ENCODE data around the gene PPM1J.
A peak's percentile ranks its signal among the peaks of the same experiment; 100 is the strongest.
"Not testable (repeated sequence)": the region's sequence is repeated elsewhere in the genome, so short reads cannot be mapped to it uniquely, and the experiment has no call there.

The PPM1J gene

DNA sequence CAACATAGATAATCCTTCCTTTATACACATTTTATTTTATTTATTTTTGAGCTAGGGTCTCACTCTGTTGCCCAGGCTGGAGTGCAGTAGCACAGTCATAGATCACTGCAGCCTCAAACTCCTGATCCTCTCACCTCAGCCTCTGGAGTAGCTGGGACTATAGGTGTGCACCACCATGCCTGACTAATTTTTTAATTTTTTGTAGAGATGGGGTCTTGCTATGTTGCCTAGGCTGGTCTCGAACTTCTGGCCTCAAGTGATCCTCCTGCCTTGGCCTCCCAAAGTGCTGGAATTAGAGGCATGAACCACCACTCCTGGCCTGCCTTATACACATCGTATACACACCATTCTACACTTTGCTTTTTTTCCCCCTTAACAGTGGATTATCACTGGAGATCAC, 6.2 kb upstream of the PPM1J start:
- not testable (repeated sequence) for DNase-seq (ENCODE audit: low spot score)

DNA sequence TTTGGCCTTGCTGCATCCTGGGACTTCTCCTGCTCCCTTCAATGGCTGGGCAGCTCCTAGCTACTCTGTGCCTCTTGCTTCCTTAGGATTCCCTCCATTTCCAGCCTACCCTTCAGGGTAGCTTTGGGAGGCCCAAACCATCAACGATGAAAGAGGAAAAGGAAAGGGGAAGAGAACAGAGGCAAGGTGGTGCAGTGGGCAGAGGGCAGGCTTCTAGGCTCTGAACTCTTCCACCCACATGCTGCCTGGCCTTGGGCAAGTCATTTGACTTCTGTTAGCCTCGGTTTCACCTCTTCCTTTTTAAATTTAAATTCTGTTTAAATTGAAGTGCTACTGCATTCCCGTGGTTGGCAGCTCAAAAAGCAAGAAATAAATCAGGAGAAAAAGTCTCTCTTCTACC, 5.7 kb upstream of the PPM1J start:
- DNase-seq (ENCODE audit: low spot score), result no peak

DNA sequence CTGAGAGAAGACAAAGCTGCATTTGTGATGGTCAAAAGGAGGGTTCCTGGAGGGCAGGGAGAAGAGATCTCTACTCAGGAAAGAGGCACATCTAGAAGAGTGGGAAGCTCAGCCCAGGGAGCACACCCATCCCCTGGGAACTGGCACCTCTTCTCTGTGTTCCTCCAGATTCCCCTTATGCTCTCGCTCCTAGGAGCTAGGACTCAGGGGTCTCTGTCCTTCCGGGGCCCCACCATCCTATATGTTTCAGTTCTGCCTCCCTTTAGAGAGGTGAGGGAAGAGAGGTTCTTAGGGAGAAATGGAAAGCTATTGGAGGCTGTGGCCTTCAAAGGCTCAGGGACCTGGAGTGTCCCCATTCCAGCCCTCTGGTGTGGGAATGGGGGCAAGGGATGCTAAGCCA, 4.6 kb upstream of the PPM1J start:
- no peak for DNase-seq (ENCODE audit: low spot score)

DNA sequence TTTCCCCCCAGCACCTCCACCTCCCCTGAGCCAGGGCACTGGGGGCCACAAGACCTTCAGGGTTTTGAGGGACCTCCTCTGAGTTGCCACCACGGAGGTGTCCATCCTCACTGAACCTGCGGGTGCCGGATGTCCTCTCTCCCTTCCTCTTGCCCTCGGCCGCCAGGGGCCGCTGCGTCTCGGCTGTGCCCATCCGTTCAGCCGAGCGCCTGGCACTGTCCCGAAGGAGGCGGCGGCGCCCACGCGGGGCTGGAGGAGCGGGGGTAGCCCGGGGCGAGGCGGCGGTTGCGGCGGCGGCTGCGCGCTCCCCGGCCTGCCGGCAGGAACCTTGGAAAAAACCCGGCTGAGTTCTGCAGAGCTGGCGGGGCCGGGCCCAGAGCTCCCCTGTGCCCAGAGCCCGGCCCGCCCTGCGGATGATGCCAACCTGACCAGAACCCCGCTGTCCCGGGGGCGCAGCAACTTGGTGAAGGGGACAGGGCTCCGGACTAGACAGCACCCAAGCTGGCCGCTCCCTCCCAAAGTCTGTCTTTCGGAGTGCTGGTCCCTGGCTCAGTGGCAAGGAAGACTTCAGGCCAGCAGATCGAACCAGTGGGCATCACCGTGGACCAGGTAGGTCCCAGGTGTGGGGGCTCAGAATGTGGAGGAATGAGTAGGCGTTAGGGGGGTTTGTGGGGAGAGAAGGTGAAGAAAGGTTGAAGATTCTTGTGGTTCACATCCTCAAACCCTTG, 3.7 kb upstream of the PPM1J start:
- DNase-seq (ENCODE audit: low spot score), result peak; percentile 71

DNA sequence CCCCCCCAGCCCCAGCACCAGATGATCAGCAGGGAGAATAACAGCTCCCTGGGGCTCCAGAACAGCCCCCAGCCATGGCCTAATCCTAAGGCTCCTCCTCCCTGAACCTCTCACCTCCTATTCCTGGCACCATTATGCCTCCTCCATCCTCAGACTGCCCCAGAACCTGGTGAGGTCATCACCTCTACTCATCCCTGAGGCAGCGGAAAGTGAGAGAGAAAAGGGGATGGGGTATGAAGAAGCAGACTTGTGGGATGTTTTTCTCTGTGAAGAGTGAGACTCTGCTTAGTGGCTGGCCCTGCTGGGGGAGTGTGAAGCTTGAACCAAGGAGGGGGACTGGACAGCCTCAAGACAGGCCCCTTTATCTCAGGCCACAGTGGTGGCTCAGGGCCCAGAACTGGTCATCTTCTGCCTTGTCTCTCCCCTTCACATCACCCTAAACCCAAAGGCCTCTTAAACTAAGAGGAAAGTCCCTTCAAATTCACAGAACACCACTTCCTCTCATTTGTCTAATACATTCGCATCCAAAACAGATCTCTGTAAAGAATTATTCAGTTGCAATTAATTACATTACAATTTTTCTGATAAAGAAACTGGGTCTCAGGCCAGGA, 2.2 kb upstream of the PPM1J start:
- DNase-seq (ENCODE audit: low spot score), result no peak

DNA sequence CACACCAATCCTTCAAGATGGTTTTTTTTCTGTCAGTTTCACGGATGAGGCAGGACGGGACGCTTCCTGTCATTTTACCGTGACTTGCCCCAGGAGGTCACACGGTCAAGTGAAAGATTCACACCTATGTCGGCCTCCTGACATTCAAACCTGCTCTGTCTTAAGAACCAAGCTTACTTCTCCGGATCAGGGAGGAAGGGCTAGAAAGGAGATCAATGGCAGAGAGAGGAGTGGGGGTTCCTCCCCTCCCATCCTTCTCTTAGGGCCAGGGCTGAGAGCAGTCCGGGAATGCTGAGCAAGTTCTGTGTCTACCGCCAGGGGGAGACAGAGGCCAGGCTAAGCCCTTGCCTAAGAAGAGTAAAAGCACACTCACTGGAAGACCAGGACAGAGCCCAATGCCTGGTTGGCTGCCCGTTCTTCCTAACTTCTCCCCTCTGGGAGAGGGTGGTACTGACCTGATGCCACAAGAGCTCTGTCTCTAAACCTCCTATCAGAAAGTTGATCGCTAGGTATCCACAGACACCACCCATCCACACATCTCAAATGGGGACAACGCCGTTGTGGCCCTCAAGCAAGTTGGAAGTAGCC, 1.1 kb upstream of the PPM1J start:
- peak; percentile 94 for DNase-seq (ENCODE audit: low spot score)

DNA sequence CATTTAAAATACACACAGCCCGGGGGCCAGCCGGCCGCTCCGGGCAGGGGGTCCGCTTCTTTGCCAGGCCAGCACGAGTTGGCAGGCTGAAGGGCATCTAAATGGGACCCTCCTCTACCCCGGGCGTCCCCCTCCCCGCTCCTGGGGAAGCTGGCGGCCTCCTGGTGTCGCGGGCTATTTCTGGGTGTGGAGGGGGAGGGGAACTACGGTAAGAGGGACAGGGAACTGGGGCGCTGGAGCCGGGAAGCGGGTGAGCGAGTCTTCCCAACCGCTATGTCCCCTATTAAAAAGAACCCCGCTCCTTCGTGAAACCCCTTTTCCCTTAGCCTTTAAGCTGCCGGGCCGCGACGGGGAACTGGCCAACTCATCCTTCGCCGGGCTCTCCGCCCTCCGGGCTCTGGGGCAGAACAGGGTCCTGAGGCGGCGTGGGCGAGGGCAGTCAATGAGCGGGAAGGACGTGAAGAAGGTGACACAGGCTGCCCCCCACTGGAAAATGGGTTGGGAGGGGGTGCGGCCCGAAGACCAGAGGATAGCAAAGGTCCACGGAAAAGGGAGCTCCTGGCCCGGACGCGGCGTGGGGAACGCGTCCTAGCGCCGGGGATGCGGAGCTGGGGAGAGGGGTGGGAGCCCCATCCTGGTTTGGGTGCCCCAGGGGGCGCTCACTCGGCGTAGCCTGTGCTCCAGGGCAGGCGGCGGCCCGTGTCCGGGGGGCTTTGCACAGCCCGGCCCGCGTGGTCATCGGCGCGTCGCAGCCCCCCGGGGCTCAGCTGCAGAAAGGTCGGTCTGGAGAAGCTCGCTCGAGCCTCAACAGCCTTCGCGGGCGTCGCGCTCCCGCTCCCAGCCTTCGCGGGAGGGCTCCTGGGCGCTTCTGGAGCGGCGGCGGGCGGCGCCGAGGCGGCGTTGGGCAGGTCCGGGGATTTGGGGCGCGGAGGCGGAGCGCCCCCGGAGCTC, 544 bp downstream of the PPM1J start:
- no peak for DNase-seq (ENCODE audit: low spot score)

DNA sequence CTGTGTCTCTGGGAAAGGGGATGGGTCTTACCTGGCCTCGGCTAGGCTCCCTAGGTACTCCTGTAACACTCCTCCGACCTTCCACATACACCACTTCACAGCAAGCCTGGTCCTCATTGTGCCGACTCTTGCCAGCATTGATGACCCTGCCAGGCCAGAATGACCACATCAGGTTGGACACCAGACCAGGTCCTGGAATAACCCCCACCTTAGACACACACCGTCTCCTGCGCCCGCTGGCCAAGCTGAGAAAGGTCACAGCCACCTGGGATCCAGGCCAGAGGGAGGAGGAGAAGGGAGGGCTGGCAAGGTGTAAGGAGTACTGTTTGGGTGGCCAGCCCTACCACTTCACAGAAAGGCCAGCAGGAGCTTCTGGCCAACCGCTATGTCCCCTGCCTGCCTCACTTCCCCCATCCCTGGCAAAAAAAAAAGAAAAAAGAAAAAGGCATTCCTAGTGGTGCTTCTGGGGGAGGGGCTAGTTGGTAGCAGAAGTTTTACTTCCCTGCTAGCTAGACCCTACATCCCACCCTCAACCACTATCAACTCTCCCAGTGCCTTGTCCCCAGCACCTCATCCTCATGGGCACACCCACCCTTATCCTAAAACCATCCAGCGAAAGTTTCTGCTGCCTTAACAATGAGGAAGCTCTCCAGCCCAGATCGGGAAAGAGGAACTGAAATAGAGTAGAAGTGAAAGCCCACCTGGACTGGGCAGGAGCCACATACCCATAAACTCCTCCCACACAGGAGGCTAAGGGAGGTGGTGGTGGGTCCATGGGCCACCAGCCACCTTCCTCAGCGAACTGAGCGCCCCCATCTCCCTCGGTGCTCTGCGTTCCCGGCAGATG, 1.4 kb downstream of the PPM1J start:
- DNase-seq (ENCODE audit: low spot score), result no peak

DNA sequence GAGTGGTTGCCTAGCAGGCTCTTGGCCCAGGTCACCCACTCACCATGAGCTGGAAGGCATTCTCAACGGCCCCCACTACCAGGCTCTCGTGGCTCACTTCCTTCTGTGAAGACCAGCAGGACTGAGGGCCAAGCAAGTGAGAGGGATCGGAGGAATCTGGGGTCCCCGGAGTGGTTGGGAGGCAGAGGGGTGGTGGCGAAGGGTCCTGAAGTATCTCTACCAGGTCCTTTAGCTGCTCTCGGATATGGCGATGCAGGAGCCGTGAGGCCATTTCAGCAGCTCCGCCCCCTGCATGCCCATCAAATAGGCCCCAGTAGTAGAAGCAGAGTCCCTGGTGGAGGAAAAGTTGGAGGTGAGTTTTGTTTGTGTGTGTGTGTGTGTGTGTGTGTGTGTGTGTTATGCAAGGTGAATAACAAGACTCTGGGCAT, 2.4 kb downstream of the PPM1J start:
- no peak for DNase-seq (ENCODE audit: low spot score)

DNA sequence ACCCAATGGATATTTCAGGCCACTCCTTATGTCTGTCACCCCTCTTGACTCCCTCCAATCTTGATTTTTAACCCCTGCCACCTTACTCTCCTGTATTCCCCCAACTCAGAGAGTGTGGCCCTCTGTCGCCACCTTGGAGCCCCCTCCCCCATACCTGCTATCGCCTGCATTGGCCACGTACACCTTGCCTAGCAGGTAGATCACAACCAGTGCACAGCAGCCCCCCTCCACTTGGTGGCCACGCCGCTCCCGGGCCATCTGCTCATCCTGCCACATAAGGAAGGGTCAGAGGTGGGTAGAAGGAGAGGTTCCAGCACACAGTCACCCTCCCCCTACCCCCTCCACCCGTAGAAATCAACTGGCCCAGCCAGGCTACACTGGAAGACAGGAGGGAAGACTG, 2.9 kb downstream of the PPM1J start:
- no peak for DNase-seq (ENCODE audit: low spot score)

DNA sequence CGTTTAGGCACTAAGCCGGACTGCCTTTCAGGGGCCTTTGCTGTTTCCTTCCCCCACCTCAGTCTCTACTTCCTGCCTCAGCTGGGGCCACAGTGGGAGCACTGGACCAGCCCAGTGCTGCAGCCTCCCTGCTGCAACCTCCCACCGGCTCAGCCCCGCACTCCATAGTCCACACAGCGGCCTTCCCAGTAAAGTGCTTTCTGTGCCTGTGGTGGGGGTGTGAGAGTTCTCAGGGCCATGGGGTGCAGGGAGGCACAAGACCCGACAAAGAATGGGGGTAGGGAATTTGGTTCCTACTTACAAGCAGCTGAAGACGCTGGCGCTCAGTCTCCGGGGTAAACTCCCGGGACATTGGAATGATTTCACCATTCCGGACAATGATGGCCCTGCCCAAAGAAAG, 3.5 kb downstream of the PPM1J start:
- DNase-seq (ENCODE audit: low spot score), result no peak

DNA sequence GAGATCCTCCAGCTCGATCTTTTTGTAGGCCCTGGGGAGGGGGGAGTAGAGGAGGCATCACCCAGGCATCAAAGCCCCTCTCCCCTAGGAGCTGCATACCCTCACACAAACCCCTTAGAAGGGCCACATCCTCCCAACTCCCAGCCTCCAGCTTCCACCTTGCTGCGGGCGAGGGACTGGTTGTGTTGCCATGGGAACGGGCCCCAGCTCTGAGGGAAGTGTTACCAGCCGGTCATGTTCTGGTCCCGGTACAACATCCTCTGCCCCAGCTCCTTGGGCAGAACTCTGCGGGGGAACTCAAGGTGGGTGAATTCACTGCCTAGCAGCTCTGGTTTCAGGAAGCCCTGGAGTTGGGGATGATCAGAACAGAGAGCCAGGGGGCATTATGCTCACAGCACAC, 4.1 kb downstream of the PPM1J start:
- no peak for DNase-seq (ENCODE audit: low spot score)

DNA sequence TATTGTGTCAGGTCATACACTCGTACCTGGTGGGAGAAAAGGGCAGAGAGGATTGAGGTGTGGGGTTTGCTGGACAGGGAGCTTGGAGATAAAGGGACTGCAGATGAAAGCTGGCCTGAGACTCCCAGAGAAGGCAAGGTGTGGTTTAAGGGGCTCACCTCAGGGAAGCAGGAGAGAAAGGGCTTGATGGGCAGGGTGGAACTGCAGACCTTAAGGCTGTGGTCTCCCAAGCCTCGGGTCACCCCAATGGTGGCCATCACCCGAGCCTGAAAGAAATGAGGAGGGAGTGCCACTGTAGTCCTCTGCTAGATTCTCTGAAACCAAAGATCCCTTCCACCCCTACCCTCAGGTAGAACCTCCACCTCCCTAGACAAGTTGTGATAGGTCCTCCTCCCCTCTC, 4.5 kb downstream of the PPM1J start:
- no peak for DNase-seq (ENCODE audit: low spot score)

DNA sequence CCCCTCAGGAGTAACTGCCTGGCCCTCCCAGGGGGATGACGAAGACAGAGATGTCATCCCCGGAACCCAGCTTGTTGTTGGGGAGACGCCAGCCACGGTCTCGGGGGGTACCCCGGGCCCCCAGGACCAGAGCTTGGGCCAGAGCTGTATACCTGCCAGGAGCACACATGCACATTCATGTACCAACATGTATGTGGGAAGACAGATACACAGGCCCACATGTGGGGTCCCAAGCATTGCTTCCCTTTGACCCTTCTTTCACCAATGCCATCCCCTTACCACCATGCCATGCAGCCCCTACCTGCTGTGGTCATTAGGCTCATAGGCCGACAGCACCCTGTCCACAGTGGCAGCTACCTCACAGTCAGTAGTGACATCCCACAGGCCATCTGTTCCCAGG, 5.0 kb downstream of the PPM1J start:
- DNase-seq (ENCODE audit: low spot score), result no peak

DNA sequence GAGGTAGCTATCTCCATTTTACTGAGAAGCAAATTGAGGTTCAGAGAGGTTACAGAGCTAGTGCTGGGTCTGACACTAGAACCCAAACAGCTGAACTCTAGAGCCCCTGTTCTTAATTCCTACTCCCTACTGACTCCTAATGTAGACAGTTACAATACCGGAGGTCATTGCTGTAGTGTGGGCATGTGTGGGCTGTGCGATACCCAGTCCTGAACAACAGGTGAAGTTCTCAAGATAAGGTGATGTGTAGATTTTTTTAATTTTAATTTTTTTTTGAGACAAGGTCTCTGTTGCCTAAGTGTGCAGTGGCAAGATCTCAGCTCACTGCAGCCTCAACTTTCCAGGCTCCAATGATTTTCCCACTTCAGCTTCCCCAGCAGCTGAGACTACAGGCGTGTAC, 6.6 kb downstream of the PPM1J start:
- DNase-seq (ENCODE audit: low spot score), result no peak

DNA sequence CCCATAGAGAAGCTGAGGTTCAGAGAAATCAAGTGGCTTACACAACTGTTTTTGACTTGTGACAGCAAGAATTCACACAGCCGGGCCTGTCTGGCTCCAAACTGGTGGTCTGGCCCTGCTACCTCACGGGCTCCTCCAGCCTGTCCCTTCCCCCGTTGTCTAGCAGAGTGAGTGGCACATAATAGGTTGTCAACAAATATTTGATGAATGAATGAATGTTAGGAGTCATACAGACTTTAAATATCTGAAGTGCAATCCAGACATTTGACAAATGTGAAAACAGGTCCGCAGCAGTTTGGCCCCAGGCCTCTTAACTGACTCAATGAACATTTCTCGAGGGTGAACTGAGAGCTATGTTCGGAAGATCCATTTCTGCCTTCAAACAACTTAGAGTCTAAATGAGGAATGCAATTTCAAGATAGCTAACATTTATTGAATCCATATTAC, 7.1 kb downstream of the PPM1J start:
- DNase-seq (ENCODE audit: low spot score), result no peak

DNA sequence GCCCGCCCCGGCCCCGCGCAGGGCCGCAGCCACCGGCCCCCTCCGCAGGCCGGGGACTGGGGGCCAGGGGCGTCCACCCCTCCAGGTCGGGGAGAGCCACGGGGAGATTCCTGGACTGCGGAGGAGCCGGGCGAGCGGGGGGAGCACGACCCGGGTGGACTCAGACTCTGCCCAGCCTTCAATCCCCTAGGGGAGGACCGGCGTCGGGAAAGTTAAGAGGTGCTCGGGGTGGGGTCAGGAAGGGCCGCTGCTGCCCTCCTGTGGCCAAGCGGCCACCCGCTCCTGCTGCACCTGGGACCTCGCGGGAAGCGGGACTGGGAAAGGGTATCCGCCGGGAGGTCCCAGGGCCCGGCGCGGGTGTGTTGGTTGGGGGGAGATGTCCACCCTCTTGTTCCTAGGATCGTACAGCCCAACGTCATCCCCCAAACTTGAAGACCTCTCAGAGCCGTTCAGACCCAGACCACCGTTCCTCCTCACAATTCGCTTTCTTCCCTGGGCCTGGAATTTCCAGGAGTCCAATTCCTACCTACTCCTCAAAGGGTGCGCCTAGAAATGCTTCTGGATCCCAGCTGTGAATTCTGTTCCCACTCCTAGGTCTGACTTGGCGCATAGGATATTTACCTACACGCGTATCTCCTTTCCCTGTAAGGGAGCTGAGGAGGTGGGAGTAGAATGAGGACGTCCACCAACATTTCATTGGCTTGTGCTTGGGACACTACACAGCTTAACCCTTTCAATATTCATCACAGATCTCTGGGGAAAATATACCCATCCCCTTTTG, 7.7 kb downstream of the PPM1J start:
- DNase-seq (ENCODE audit: low spot score), result peak; percentile 89

DNA sequence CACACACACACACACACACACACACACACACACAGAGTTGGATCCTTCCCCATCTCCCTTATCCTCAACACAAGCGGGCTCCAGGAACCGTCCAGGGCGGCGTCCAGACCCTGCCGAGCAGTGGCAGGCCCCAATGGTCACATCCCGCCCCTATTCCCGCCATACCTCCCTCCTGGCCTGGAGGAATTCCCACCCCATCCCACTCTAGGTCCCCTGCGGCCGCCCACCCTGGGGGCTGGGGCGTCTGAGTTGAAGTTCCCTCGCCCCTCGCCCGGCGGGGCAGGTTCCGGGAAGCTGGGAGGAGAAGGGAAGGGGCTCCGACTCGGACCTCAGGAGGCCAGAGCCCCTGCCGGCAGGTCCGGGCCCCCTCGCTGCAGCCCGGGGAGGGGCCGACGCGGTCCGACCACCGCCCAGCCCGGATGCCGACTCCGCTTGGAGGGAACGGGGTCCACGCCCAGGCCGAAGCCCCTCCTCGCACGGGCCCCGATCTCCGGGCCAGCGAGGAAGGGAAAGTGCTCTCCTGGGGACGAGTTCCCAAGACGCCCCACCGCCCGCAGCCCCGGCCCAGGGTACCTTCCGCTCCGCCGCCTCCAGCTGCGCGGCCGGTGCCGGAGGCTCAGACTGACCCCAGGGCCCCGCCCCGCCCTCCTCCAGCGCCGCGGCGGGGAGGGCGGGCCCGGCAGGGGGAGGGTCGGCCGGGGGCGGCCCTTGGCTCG, 8.5 kb downstream of the PPM1J start, which contains the start of gene RHOC:
RHOC (minus strand) TSS at position 623 of the 716 bp plus-strand sequence. CDS start 3,328 bp downstream, outside the sequence.
- peak; percentile 68 for DNase-seq (ENCODE audit: low spot score)

DNA sequence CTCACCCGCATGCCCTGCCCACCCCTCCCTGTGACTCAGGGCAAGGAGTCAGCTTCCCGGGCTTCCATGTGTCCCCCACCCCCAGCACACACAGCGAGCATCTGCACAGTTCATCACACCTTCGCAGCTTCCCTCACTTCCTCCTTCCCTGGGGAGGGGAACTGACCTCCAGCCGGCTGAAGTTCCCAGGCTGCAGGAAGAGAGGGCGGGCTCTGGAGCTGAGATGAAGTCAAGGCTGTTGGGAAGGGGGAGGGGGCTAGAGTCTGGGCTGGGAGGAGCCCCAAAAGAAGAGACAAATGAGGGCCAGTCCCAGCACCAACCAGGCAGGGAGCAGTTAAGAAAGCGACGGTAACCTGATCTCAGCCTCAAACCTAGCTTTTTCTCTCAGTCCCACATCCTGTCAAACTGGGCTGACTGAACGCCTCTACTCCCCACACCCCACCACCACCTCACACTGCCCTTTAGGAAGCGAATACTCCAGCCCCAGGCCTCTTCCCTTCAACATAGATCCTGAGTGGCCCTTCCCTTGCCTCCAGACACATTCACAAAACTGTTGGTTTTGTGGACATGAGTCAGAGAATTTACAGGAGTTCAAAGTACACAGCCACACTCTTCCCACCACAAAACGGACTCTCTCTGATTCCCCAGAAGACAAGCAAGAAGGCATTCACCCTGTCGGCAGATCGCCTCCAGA, 10.1 kb downstream of the PPM1J start:
- peak; percentile 99 for DNase-seq (ENCODE audit: low spot score)
